ENCODE results near the gene ZFYVE26.

ZFYVE26 gene

DNA sequence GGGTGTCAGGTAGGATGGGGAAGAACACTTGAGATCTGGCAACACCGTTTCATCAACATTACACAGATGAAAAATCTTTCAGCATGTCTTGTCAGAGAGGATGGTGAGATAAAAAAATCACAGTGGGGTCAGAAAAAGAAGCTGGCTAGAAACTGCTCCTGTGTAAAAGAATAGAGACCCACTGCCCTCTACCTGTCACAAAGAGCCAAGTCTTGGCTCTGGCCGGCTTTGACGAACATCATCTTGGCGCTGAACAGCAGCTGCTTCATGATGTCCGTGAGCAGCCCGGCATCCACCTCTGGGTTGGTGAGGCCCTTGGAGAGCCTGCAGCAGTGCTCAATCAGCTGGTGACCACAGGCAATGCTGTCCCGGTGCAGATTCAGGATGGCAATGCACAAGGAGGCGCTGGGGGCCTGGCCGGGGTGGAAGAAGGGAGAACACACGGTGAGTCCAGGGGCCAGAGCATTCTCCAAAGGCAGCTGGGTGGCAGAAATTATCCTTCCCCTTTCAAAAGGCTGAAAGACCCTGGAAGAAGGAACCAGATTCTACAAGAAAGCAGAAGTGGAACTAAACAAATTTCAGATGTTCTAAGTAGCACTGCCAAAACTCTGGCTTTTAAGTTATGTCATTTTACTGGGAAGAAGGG, 50.2 kb downstream of the ZFYVE26 start:
- Histone ChIP-seq H3K4me1 (ENCODE audit: insufficient read depth, low read length) (no peaks in the 10 kb centered on the region), H3K4me3 (ENCODE audit: low read length) (no peak overlapping the region), H3K27ac (ENCODE audit: low read length) (no peak overlapping the region), H3K9ac (ENCODE audit: low read depth, low read length) (no peak overlapping the region), H3K27me3 (ENCODE audit: insufficient read depth, low read length) (no peaks in the 10 kb centered on the region), H3K9me3 (ENCODE audit: insufficient read depth, low read depth, low read length) (no peaks in the 10 kb centered on the region), H3K36me3 (ENCODE audit: insufficient read depth, low read depth, low read length) (peaks cover 99% of the 10 kb centered on the region)

DNA sequence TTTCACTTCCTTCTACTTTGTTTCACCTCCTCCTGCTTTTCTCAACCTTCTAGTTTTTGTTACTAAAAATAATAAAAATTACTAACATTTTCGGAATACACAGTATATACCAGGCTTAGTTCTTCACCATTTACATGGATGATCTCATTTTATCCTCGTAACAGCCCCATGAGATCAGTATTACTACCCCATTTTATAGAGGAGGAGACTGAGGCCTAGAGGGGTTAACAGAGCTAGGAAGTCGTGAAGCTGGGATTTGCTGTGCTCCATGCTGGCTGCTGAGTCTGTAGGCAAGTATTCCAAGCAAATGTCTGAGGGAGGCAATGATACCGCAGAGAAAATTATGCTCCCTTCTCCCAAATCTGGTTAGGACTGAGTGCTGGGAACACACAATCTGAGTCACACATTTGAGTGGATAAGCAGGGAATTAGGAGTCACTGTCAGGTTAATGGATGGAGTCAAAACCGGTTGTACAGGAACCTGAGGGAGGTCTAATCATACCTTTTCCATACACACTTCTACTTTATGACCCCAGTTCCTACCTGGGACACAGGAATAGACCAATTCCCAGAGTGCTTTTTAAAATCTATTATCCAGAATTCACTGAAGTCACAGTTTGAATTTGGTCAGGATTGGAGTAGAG, 51.1 kb downstream of the ZFYVE26 start:
- no peaks in the 10 kb centered on the region for H3K4me1 ChIP-seq (ENCODE audit: insufficient read depth, low read length)
- no peak overlapping the region for H3K4me3 ChIP-seq (ENCODE audit: low read length)
- H3K27ac ChIP-seq (ENCODE audit: low read length), result no peak overlapping the region
- peaks cover 99% of the 10 kb centered on the region for H3K36me3 ChIP-seq (ENCODE audit: insufficient read depth, low read depth, low read length)
- no peaks in the 10 kb centered on the region for H3K27me3 ChIP-seq (ENCODE audit: insufficient read depth, low read length)
- no peak overlapping the region for H3K9ac ChIP-seq (ENCODE audit: low read depth, low read length)
- H3K9me3 ChIP-seq (ENCODE audit: insufficient read depth, low read depth, low read length), result no peaks in the 10 kb centered on the region

GRCh38 chr14:67764496-67764895, 51.9 kb downstream of the ZFYVE26 start:
- H3K9me3 ChIP-seq (ENCODE audit: insufficient read depth, low read depth, low read length), result no peaks in the 10 kb centered on the region
- H3K4me1 ChIP-seq (ENCODE audit: insufficient read depth, low read length), result no peaks in the 10 kb centered on the region
- H3K36me3 ChIP-seq (ENCODE audit: insufficient read depth, low read depth, low read length), result peaks cover 99% of the 10 kb centered on the region
- no peak overlapping the region for H3K4me3 ChIP-seq (ENCODE audit: low read length)
- no peak overlapping the region for H3K27ac ChIP-seq (ENCODE audit: low read length)
- no peaks in the 10 kb centered on the region for H3K27me3 ChIP-seq (ENCODE audit: insufficient read depth, low read length)
- no peak overlapping the region for H3K9ac ChIP-seq (ENCODE audit: low read depth, low read length)

GRCh38 chr14:67763158-67763822, 53.1 kb downstream of the ZFYVE26 start:
- Histone ChIP-seq H3K4me3 (ENCODE audit: low read length) (no peak overlapping the region), H3K36me3 (ENCODE audit: insufficient read depth, low read depth, low read length) (peaks cover 88% of the 10 kb centered on the region), H3K4me1 (ENCODE audit: insufficient read depth, low read length) (no peaks in the 10 kb centered on the region), H3K27me3 (ENCODE audit: insufficient read depth, low read length) (no peaks in the 10 kb centered on the region), H3K9me3 (ENCODE audit: insufficient read depth, low read depth, low read length) (no peaks in the 10 kb centered on the region), H3K27ac (ENCODE audit: low read length) (no peak overlapping the region), H3K9ac (ENCODE audit: low read depth, low read length) (no peak overlapping the region)

GRCh38 chr14:67762051-67762450, 54.3 kb downstream of the ZFYVE26 start:
- peaks cover 83% of the 10 kb centered on the region for H3K36me3 ChIP-seq (ENCODE audit: insufficient read depth, low read depth, low read length)
- no peak overlapping the region for H3K27ac ChIP-seq (ENCODE audit: low read length)
- H3K4me1 ChIP-seq (ENCODE audit: insufficient read depth, low read length), result no peaks in the 10 kb centered on the region
- H3K9ac ChIP-seq (ENCODE audit: low read depth, low read length), result no peak overlapping the region
- no peaks in the 10 kb centered on the region for H3K27me3 ChIP-seq (ENCODE audit: insufficient read depth, low read length)
- no peaks in the 10 kb centered on the region for H3K9me3 ChIP-seq (ENCODE audit: insufficient read depth, low read depth, low read length)
- H3K4me3 ChIP-seq (ENCODE audit: low read length), result no peak overlapping the region

DNA sequence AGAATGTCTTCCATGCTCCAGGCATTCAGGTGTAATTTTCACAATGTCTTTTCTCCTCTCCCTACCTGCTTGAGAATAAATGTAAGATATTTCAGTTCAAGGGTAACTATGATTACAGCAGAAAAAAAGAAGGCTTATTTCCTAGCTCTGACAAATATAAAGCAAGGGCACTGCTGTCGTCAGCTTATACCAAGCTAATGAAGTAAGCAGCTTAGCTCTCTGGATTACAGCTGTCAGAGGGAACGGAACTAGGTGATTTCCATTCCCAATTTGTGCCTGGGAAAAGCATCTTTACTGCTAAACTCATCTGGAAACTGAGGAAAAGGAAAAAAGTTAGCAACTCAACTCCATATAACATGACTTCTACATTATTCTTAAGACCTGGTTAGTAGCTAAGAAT, 56.5 kb downstream of the ZFYVE26 start:
- H3K27ac ChIP-seq (ENCODE audit: low read length), result no peak overlapping the region
- no peaks in the 10 kb centered on the region for H3K9me3 ChIP-seq (ENCODE audit: insufficient read depth, low read depth, low read length)
- H3K36me3 ChIP-seq (ENCODE audit: insufficient read depth, low read depth, low read length), result peaks cover 78% of the 10 kb centered on the region
- no peaks in the 10 kb centered on the region for H3K27me3 ChIP-seq (ENCODE audit: insufficient read depth, low read length)
- no peak overlapping the region for H3K9ac ChIP-seq (ENCODE audit: low read depth, low read length)
- no peak overlapping the region for H3K4me3 ChIP-seq (ENCODE audit: low read length)
- no peaks in the 10 kb centered on the region for H3K4me1 ChIP-seq (ENCODE audit: insufficient read depth, low read length)

DNA sequence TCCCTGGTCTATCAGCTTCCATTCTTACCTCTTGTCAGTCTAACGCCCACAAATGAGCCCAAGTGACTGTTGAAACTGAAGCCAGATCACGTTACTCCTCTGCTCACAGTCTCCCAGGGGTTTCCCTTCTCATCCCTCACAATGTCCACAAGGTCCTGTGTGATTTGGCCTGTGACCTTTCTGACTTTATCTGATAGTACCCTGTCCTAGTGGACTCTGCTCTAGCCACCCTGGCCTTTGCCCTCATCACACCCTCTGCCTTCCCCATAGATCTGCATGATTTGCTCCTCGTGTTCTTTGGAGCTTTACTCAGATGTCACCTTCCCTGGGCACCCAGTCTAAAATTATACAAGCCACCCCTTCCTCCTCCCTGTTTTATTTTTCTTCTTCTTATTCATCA, 59.2 kb downstream of the ZFYVE26 start:
- Histone ChIP-seq H3K4me3 (ENCODE audit: low read length) (no peak overlapping the region), H3K36me3 (ENCODE audit: insufficient read depth, low read depth, low read length) (peaks cover 78% of the 10 kb centered on the region), H3K27ac (ENCODE audit: low read length) (no peak overlapping the region), H3K9me3 (ENCODE audit: insufficient read depth, low read depth, low read length) (no peaks in the 10 kb centered on the region), H3K4me1 (ENCODE audit: insufficient read depth, low read length) (no peaks in the 10 kb centered on the region), H3K9ac (ENCODE audit: low read depth, low read length) (no peak overlapping the region), H3K27me3 (ENCODE audit: insufficient read depth, low read length) (no peaks in the 10 kb centered on the region)

DNA sequence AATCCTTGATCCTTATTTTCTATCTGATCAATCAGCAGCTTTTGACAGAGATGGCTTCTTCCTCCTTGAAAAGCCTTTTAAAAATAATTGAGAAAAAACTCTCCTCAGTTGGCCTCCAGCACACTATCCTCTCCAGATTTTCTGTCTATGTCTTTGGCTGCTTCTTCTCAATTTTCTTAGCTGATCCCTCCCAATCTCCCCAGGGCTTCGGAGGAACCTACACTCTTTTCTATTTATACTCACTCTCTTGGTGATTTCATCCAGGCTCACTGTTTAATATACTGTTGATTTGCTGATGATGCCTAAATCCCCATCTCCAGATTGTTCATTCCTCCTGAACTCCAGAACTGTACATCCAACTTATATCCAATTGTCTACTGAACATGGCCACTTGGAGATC, 59.9 kb downstream of the ZFYVE26 start:
- H3K9me3 ChIP-seq (ENCODE audit: insufficient read depth, low read depth, low read length), result no peaks in the 10 kb centered on the region
- H3K36me3 ChIP-seq (ENCODE audit: insufficient read depth, low read depth, low read length), result peaks cover 76% of the 10 kb centered on the region
- no peaks in the 10 kb centered on the region for H3K4me1 ChIP-seq (ENCODE audit: insufficient read depth, low read length)
- H3K27ac ChIP-seq (ENCODE audit: low read length), result no peak overlapping the region
- H3K4me3 ChIP-seq (ENCODE audit: low read length), result no peak overlapping the region
- H3K27me3 ChIP-seq (ENCODE audit: insufficient read depth, low read length), result no peaks in the 10 kb centered on the region
- no peak overlapping the region for H3K9ac ChIP-seq (ENCODE audit: low read depth, low read length)

GRCh38 chr14:67749341-67750084, 66.9 kb downstream of the ZFYVE26 start:
- Histone ChIP-seq H3K27me3 (ENCODE audit: insufficient read depth, low read length) (no peaks in the 10 kb centered on the region), H3K27ac (ENCODE audit: low read length) (no peak overlapping the region), H3K4me1 (ENCODE audit: insufficient read depth, low read length) (no peaks in the 10 kb centered on the region), H3K9me3 (ENCODE audit: insufficient read depth, low read depth, low read length) (no peaks in the 10 kb centered on the region), H3K36me3 (ENCODE audit: insufficient read depth, low read depth, low read length) (peaks cover 68% of the 10 kb centered on the region), H3K4me3 (ENCODE audit: low read length) (no peak overlapping the region), H3K9ac (ENCODE audit: low read depth, low read length) (no peak overlapping the region)

GRCh38 chr14:67748312-67748711, 68.1 kb downstream of the ZFYVE26 start:
- no peaks in the 10 kb centered on the region for H3K9me3 ChIP-seq (ENCODE audit: insufficient read depth, low read depth, low read length)
- H3K4me3 ChIP-seq (ENCODE audit: low read length), result no peak overlapping the region
- no peak overlapping the region for H3K9ac ChIP-seq (ENCODE audit: low read depth, low read length)
- no peaks in the 10 kb centered on the region for H3K4me1 ChIP-seq (ENCODE audit: insufficient read depth, low read length)
- H3K27ac ChIP-seq (ENCODE audit: low read length), result no peak overlapping the region
- no peaks in the 10 kb centered on the region for H3K27me3 ChIP-seq (ENCODE audit: insufficient read depth, low read length)
- H3K36me3 ChIP-seq (ENCODE audit: insufficient read depth, low read depth, low read length), result peaks cover 56% of the 10 kb centered on the region

DNA sequence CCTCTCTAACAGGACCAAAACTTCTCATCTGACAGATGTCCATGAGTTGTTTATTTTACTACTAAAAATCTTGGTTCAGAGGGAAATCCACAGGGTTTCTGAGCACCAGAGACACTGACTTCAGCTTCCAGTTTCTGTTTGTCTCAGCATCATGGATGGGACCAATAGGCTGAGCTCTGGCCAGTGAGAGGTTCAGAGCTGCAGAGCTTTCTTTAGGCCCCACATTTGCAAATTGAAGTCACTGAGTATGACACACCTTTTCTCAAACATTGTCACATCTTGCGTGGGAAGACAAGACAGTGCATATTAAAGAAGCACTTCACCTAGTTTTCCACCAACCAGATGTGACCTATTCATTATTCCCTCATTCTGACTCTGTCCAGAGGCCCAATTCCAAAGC, 69.5 kb downstream of the ZFYVE26 start:
- Histone ChIP-seq H3K9ac (ENCODE audit: low read depth, low read length) (no peak overlapping the region), H3K27ac (ENCODE audit: low read length) (no peak overlapping the region), H3K27me3 (ENCODE audit: insufficient read depth, low read length) (no peaks in the 10 kb centered on the region), H3K36me3 (ENCODE audit: insufficient read depth, low read depth, low read length) (peaks cover 42% of the 10 kb centered on the region), H3K4me3 (ENCODE audit: low read length) (no peak overlapping the region), H3K4me1 (ENCODE audit: insufficient read depth, low read length) (no peaks in the 10 kb centered on the region), H3K9me3 (ENCODE audit: insufficient read depth, low read depth, low read length) (no peaks in the 10 kb centered on the region)
